KMS-11 (cell line): ENCODE measurements around the gene JMJD6.
"Not testable (repeated sequence)": the region's sequence is repeated elsewhere in the genome, so short reads cannot be mapped to it uniquely, and the experiment has no call there.

ENCODE experiments used
- H2AFZ ChIP-seq: fragments of 200-600 bp; sonication (generic); 2 replicates; pipeline ENCODE4 v1.6.1; 2016; ENCODE audit warnings: antibody characterized with exemption, mixed run types, low read depth
- H3K27ac ChIP-seq: fragments of 200-600 bp; sonication (generic); 2 replicates; pipeline ENCODE4 v1.6.1; 2016; ENCODE audit warnings: mild to moderate bottlenecking, mixed run types
- H3K27me3 ChIP-seq: fragments of 200-600 bp; sonication (generic); 2 replicates; pipeline ENCODE4 v1.6.1; 2017; ENCODE audit warnings: mild to moderate bottlenecking, low read depth, mixed run types, moderate library complexity; ENCODE audit not compliant: insufficient read depth
- H3K36me3 ChIP-seq: fragments of 200-600 bp; sonication (generic); 2 replicates; pipeline ENCODE4 v1.6.1; 2017; ENCODE audit warnings: mild to moderate bottlenecking, mixed run types; ENCODE audit not compliant: insufficient read depth
- H3K4me1 ChIP-seq: fragments of 200-600 bp; sonication (generic); 2 replicates; pipeline ENCODE4 v1.6.1; 2016; ENCODE audit warnings: mild to moderate bottlenecking, low read depth, mixed run types; ENCODE audit not compliant: poor library complexity, severe bottlenecking
- H3K4me2 ChIP-seq: fragments of 200-600 bp; sonication (generic); 2 replicates; pipeline ENCODE4 v1.7.0; 2016; ENCODE audit warnings: mild to moderate bottlenecking, mixed run types
- H3K4me3 ChIP-seq: fragments of 200-600 bp; sonication (generic); IDR thresholded peaks from 2 replicates; pipeline ENCODE4 v1.6.1; 2017; ENCODE audit warnings: low read depth, low read length, mixed read lengths; ENCODE audit not compliant: insufficient read depth
- H3K79me2 ChIP-seq: fragments of 200-600 bp; sonication (generic); 2 replicates; pipeline ENCODE4 v1.6.1; 2016; ENCODE audit warnings: low read depth, mixed run types; ENCODE audit not compliant: insufficient read depth
- H3K9ac ChIP-seq: fragments of 200-600 bp; sonication (generic); 2 replicates; pipeline ENCODE4 v1.6.1; 2016; ENCODE audit warnings: mild to moderate bottlenecking, mixed run types
- H4K20me1 ChIP-seq: fragments of 200-600 bp; sonication (generic); 2 replicates; pipeline ENCODE4 v1.6.1; 2016; ENCODE audit warnings: mild to moderate bottlenecking, mixed run types; ENCODE audit not compliant: insufficient read depth
- TF ChIP-seq, protein P1 (sequence below): fragments of 200-600 bp; sonication (generic); conservative IDR thresholded peaks from 2 replicates; pipeline ENCODE4 v1.6.1; 2017; ENCODE audit warnings: low read depth, mild to moderate bottlenecking, antibody characterized with exemption, low read length, moderate library complexity, mixed read lengths

JMJD6 gene

GRCh38 chr17:76751416-76751993, 25.1 kb upstream of the JMJD6 start:
- Histone ChIP-seq H3K79me2 (no peaks in the 10 kb centered on the region), H3K4me2 (no peak overlapping the region), H3K9ac (no peak overlapping the region), H3K4me3 (no peak overlapping the region), H3K27ac (no peak overlapping the region), H3K4me1 (peaks cover 10% of the 10 kb centered on the region), H4K20me1 (no peaks in the 10 kb centered on the region), H2AFZ (no peak overlapping the region), H3K27me3 (no peaks in the 10 kb centered on the region), H3K36me3 (no peaks in the 10 kb centered on the region)
- TF ChIP-seq, protein P1, sequence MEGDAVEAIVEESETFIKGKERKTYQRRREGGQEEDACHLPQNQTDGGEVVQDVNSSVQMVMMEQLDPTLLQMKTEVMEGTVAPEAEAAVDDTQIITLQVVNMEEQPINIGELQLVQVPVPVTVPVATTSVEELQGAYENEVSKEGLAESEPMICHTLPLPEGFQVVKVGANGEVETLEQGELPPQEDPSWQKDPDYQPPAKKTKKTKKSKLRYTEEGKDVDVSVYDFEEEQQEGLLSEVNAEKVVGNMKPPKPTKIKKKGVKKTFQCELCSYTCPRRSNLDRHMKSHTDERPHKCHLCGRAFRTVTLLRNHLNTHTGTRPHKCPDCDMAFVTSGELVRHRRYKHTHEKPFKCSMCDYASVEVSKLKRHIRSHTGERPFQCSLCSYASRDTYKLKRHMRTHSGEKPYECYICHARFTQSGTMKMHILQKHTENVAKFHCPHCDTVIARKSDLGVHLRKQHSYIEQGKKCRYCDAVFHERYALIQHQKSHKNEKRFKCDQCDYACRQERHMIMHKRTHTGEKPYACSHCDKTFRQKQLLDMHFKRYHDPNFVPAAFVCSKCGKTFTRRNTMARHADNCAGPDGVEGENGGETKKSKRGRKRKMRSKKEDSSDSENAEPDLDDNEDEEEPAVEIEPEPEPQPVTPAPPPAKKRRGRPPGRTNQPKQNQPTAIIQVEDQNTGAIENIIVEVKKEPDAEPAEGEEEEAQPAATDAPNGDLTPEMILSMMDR: no peak

- Histone ChIP-seq H4K20me1 (no peaks in the 10 kb centered on the region), H3K4me2 (no peak overlapping the region), H3K36me3 (no peaks in the 10 kb centered on the region), H3K27me3 (no peaks in the 10 kb centered on the region), H3K9ac (no peak overlapping the region), H3K27ac (no peak overlapping the region), H3K4me1 (peaks cover 31% of the 10 kb centered on the region), H3K79me2 (no peaks in the 10 kb centered on the region), H2AFZ (no peak overlapping the region), H3K4me3 (no peak overlapping the region)
- TF ChIP-seq, protein P1: no peak
Measured at GRCh38 chr17:76748657-76749056, 22.3 kb upstream of the JMJD6 start.

GRCh38 chr17:76747716-76748363, 21.4 kb upstream of the JMJD6 start:
- Histone ChIP-seq H2AFZ (no peak overlapping the region), H3K9ac (no peak overlapping the region), H3K27me3 (no peaks in the 10 kb centered on the region), H3K4me1 (peaks cover 22% of the 10 kb centered on the region), H3K27ac (no peak overlapping the region), H3K79me2 (no peaks in the 10 kb centered on the region), H3K36me3 (no peaks in the 10 kb centered on the region), H3K4me2 (no peak overlapping the region), H3K4me3 (no peak overlapping the region), H4K20me1 (no peaks in the 10 kb centered on the region)
- TF ChIP-seq, protein P1: no peak

DNA sequence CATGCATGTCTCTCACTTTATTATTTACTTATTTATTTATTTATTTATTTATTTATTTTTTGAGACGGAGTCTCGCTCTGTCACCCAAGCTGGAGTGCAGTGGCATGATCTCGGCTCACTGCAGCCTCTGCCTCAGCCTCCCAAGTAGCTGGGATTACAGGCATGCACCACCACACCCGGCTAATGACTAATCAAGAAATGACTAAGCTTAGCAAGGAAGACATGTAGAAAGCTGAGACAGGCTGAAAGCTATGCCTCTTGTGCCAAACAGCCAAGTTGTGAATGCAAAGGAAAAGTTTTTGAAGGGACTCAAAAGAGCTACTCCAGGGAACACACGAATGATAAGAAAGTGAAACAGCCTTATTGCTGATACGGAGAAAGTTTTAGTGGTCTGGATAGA, 19.4 kb upstream of the JMJD6 start:
- not testable (repeated sequence) for H3K27me3 ChIP-seq, H3K4me2 ChIP-seq, H3K4me3 ChIP-seq, H3K9ac ChIP-seq, H3K27ac ChIP-seq, H2AFZ ChIP-seq, H4K20me1 ChIP-seq, H3K79me2 ChIP-seq, H3K36me3 ChIP-seq
- H3K4me1 ChIP-seq: peaks cover 26% of the 10 kb centered on the region

GRCh38 chr17:76744747-76745146, 18.3 kb upstream of the JMJD6 start:
- peaks cover 1% of the 10 kb centered on the region; the same call in 1 of the 2 replicates for H3K79me2 ChIP-seq

More at GRCh38 chr17:76744747-76745146, 18.3 kb upstream of the JMJD6 start:
- no peak overlapping the region; the same call in 1 of the 2 replicates for H3K4me2 ChIP-seq
- H4K20me1 ChIP-seq: no peaks in the 10 kb centered on the region
- no peak overlapping the region for H3K4me3 ChIP-seq
- peaks cover 35% of the 10 kb centered on the region for H3K4me1 ChIP-seq
- H3K9ac ChIP-seq: no peak overlapping the region
- H3K27ac ChIP-seq: no peak overlapping the region
- no peak overlapping the region for H2AFZ ChIP-seq
- no peaks in the 10 kb centered on the region for H3K27me3 ChIP-seq
- no peaks in the 10 kb centered on the region; the same call in 1 of the 2 replicates for H3K36me3 ChIP-seq
- TF ChIP-seq, protein P1: no peak
